NAMALWA (cell line): ENCODE measurements around the gene ZNF674.
"Not testable (repeated sequence)": the region's sequence is repeated elsewhere in the genome, so short reads cannot be mapped to it uniquely, and the experiment has no call there.

Experiments
- DNase-seq: peaks from one replicate; pipeline ENCODE4 v3.0.0-alpha.2; 2015; ENCODE audit warnings: low spot score

The ZNF674 gene

GRCh38 chrX:46463682-46464081 lies 81.5 kb downstream of the ZNF674 start:
- no peak for DNase-seq

DNA sequence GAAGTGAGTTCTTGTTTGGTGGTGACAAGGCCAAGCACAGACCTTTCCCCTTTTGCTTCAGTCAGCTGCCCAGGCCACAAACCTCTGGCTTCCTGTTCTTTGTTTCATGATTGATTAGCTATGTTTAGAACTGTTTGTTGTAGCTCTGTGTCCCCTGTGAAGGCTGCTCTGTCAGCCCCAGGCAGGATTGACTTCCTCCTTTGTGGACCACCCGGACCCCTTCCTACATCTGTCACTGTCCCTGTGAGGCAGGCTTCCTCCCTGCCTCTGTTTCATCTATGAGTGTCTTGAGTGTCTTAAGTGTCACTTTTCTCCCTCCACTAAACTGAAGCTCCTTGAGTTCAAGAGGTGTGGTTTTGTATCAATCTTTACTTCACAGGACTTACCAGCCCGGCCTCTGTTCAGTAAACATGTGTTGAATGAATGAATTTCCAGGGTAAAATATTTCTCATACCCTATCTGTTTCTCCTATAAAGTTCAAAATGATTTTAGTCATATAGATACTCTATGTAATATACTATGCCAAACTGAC lies 83.5 kb downstream of the ZNF674 start:
- DNase-seq: no peak

GRCh38 chrX:46460801-46461659 lies 84.2 kb downstream of the ZNF674 start:
- DNase-seq: not testable (repeated sequence)

GRCh38 chrX:46459603-46460002 lies 85.6 kb downstream of the ZNF674 start:
- DNase-seq: no peak

- no peak for DNase-seq
Observed at GRCh38 chrX:46456125-46456922, 88.9 kb downstream of the ZNF674 start.
